IMR-90 (cell line): ENCODE results near the gene DIP2C. TPM values are rescaled to one million over a fixed set of nuclear protein-coding genes. Genes with fewer than 3 reads are reported as not detected.

ENCODE experiments used
- ATAC-seq: fragments of 200-7000 bp; cut with Tn5 transposase; 2 replicates; pipeline ENCODE4 v1.9.1; 2020; ENCODE audit warnings: low read depth, mild to moderate bottlenecking, moderate library complexity
- BruUV-seq: library from RNA; stranded (reverse); fragments of 400-500 nt; replicated peaks from 2 replicates; lab custom pipeline; 2021; lab: Mats Ljungman, UMichigan
- CTCF ChIA-PET: fragments of 300-600 bp; formaldehyde crosslinking; extraction: SDS; loops from one replicate; lab custom pipeline; 2021; ENCODE audit warnings: antibody characterized with exemption; lab: Yijun Ruan, JAX
- POLR2A ChIA-PET: fragments of 300-600 bp; sonication (Branson Sonifier 250); formaldehyde crosslinking; loops from one replicate; lab custom pipeline; 2022; ENCODE audit warnings: antibody characterized with exemption; ENCODE audit not compliant: unreplicated experiment; lab: Charles Lee
- DNase-seq: peaks from one replicate; pipeline ENCODE4 v3.0.0; 2013
- H2AFZ ChIP-seq: replicated peaks from 2 replicates; pipeline ENCODE3; 2013; ENCODE audit warnings: low read length, mild to moderate bottlenecking; ENCODE audit not compliant: poor library complexity
- H2AK5ac ChIP-seq: 2 replicates; pipeline ENCODE4 v1.6.1; 2013; ENCODE audit warnings: low read depth, low read length, inconsistent platforms
- H2AK9ac ChIP-seq: replicated peaks from 2 replicates; pipeline ENCODE3; 2013; ENCODE audit warnings: mild to moderate bottlenecking, low read depth, low read length, moderate library complexity; ENCODE audit not compliant: poor library complexity
- H2BK120ac ChIP-seq: 2 replicates; pipeline ENCODE4 v1.6.1; 2013; ENCODE audit warnings: low read depth, low read length, inconsistent platforms
- H2BK15ac ChIP-seq: 3 replicates; pipeline ENCODE4 v1.6.1; 2013; ENCODE audit warnings: low read depth, low read length, inconsistent platforms
- H2BK20ac ChIP-seq: 2 replicates; pipeline ENCODE4 v1.6.1; 2013; ENCODE audit warnings: low read depth, mild to moderate bottlenecking, inconsistent platforms, low read length, moderate library complexity
- H2BK5ac ChIP-seq: 2 replicates; pipeline ENCODE4 v1.6.1; 2013; ENCODE audit warnings: mild to moderate bottlenecking, low read depth, low read length, inconsistent platforms; ENCODE audit not compliant: poor library complexity, severe bottlenecking
- H3K14ac ChIP-seq: replicated peaks from 2 replicates; pipeline ENCODE4 v1.6.1; 2013; ENCODE audit warnings: low read depth, low read length, inconsistent platforms
- H3K18ac ChIP-seq: 2 replicates; pipeline ENCODE4 v1.6.1; 2013; ENCODE audit warnings: low read depth, low read length, control low read depth
- H3K23ac ChIP-seq: 2 replicates; pipeline ENCODE4 v1.6.1; 2013; ENCODE audit warnings: low read depth, low read length, inconsistent platforms
- H3K27ac ChIP-seq: 2 replicates; pipeline ENCODE4 v1.5.1; 2013; ENCODE audit warnings: mild to moderate bottlenecking, control low read depth, low read length; ENCODE audit not compliant: insufficient read depth
- H3K27me3 ChIP-seq: 2 replicates; pipeline ENCODE4 v1.6.1; 2013; ENCODE audit warnings: low read length; ENCODE audit not compliant: control insufficient read depth, insufficient read depth
- H3K36me3 ChIP-seq: 2 replicates; pipeline ENCODE4 v1.6.1; 2013; ENCODE audit warnings: low read length, mixed read lengths; ENCODE audit not compliant: control insufficient read depth, insufficient read depth
- H3K4ac ChIP-seq: 2 replicates; pipeline ENCODE4 v1.6.1; 2013; ENCODE audit warnings: low read depth, low read length, inconsistent platforms
- H3K4me1 ChIP-seq: 2 replicates; pipeline ENCODE4 v1.6.1; 2013; ENCODE audit warnings: low read length, mixed read lengths; ENCODE audit not compliant: control insufficient read depth, insufficient read depth
- H3K4me2 ChIP-seq: 2 replicates; pipeline ENCODE4 v1.6.1; 2013; ENCODE audit warnings: low read depth, mild to moderate bottlenecking, control low read depth, low read length, moderate library complexity
- H3K4me3 ChIP-seq: 2 replicates; pipeline ENCODE4 v1.5.1; 2013; ENCODE audit warnings: low read depth, mild to moderate bottlenecking, control low read depth, low read length, moderate library complexity; ENCODE audit not compliant: insufficient read depth
- H3K56ac ChIP-seq: 2 replicates; pipeline ENCODE4 v1.6.1; 2013; ENCODE audit warnings: low read length, inconsistent platforms; ENCODE audit not compliant: insufficient read depth; ENCODE audit errors: extremely low read depth
- H3K79me1 ChIP-seq, 2 experiments: 2 replicates each; pipeline ENCODE4 v1.6.1; 2013; ENCODE audit warnings: low read length in 2 of 2, inconsistent platforms in 1 of 2, low read depth in 1 of 2
- H3K9ac ChIP-seq: 2 replicates; pipeline ENCODE4 v1.6.1; 2013; ENCODE audit warnings: low read depth, low read length, control low read depth
- H3K9me1 ChIP-seq: 2 replicates; pipeline ENCODE4 v1.6.1; 2013; ENCODE audit warnings: low read length, inconsistent platforms; ENCODE audit not compliant: insufficient read depth
- H3K9me3 ChIP-seq: 2 replicates; pipeline ENCODE4 v1.6.1; 2013; ENCODE audit warnings: low read length; ENCODE audit not compliant: control insufficient read depth, insufficient read depth
- H4K20me1 ChIP-seq: 2 replicates; pipeline ENCODE4 v1.6.1; 2013; ENCODE audit warnings: low read length, inconsistent platforms; ENCODE audit not compliant: insufficient read depth
- H4K5ac ChIP-seq: 2 replicates; pipeline ENCODE4 v1.6.1; 2013; ENCODE audit warnings: mild to moderate bottlenecking, low read depth, low read length, control low read depth
- H4K8ac ChIP-seq, 2 experiments: 2 replicates each; pipeline ENCODE4 v1.6.1; 2013; ENCODE audit warnings: low read depth in 2 of 2, low read length in 2 of 2, control low read depth in 1 of 2, inconsistent platforms in 1 of 2
- H4K91ac ChIP-seq: 2 replicates; pipeline ENCODE4 v1.6.1; 2013; ENCODE audit warnings: low read depth, low read length, inconsistent platforms; ENCODE audit not compliant: insufficient read depth
- FOS ChIP-seq: fragments of 150-350 bp; IDR thresholded peaks from 2 replicates; pipeline ENCODE4 v1.6.1; 2016; ENCODE audit warnings: low read depth, low read length
- MXI1 ChIP-seq: IDR thresholded peaks from 2 replicates; pipeline ENCODE4 v1.6.1; 2012; ENCODE audit warnings: low read depth, mild to moderate bottlenecking, low read length, moderate library complexity, borderline replicate concordance
- RAD21 ChIP-seq: IDR thresholded peaks from 2 replicates; pipeline ENCODE4 v1.6.1; 2012; ENCODE audit warnings: low read length, improper control_type of control experiment
- WGBS, 2 experiments: methylation state at CpG; one replicate each; pipeline versions ENCODE4 v1.1.5 to v1.1.7; 2013; ENCODE audit warnings: missing lambda C conversion rate in 2 of 2; ENCODE audit not compliant: insufficient read length in 1 of 2; ENCODE audit errors: extremely low coverage in 2 of 2; 5-methylcytosine and 5-hydroxymethylcytosine counted together
- dilution Hi-C: fragments of 300-500 bp; cut with HindIII; formaldehyde crosslinking; loops from one replicate; pipeline ENCODE4 v1.14.3; 2018; ENCODE audit warnings: low sequenced_read_pairs; ENCODE audit not compliant: unreplicated experiment
- in situ Hi-C: fragments of 300-500 bp; cut with MboI; formaldehyde crosslinking; loops from 3 replicates; pipeline ENCODE4 v1.14.3; 2019; ENCODE audit warnings: low sequenced_read_pairs, inconsistent platforms, mixed read lengths
- intact Hi-C: fragments of 100-400 bp; cut with micrococcal nuclease; formaldehyde crosslinking; loops from 2 replicates; pipeline ENCODE4 v1.10.0; 2022
- polyA plus RNA-seq, 3 experiments: library from polyadenylated mRNA; depleted of rRNA; stranded (reverse); fragments of >200 nt; gene quantifications; 2 replicates each; pipeline ENCODE4 v1.2.3, GENCODE V29; 2012; ENCODE audit warnings: low replicate concordance in 1 of 3
- total RNA-seq: library from RNA; depleted of rRNA; stranded (reverse); fragments of >200 nt; gene quantifications from 2 replicates; pipeline ENCODE4 v1.2.3, GENCODE V29; 2012

The DIP2C gene
- total and polyA plus RNA-seq, 2 of the 4 experiments (the other 2 are of a cell fraction) = 8.6 to 17.3 TPM

GRCh38 chr10:387909-388660 is 301.4 kb downstream of the DIP2C start:
- Histone ChIP-seq H2AFZ (no peak overlapping the region), H3K4me1 (no peaks in the 10 kb centered on the region), H3K79me1 (peaks cover 8 to 21% of the 10 kb centered on the region in 2 experiments; a peak in 3 of 4 replicates), H3K56ac (no peak overlapping the region), H2BK15ac (no peak overlapping the region), H3K23ac (no peak overlapping the region), H4K5ac (no peak overlapping the region), H3K14ac (no peak overlapping the region), H3K4me2 (no peak overlapping the region), H2BK20ac (no peak overlapping the region), H2BK120ac (no peak overlapping the region), H3K9me1 (peaks cover 21% of the 10 kb centered on the region), H3K18ac (no peak overlapping the region), H4K8ac (no peak overlapping the region), H2AK5ac (no peak overlapping the region), H3K27me3 (no peaks in the 10 kb centered on the region), H3K36me3 (peaks cover 50% of the 10 kb centered on the region), H4K91ac (no peak overlapping the region), H3K9ac (no peak overlapping the region), H3K4me3 (no peak overlapping the region), H2BK5ac (no peak overlapping the region), H4K20me1 (peaks cover 7% of the 10 kb centered on the region; the same call in 1 of the 2 replicates), H3K4ac (no peak overlapping the region), H2AK9ac (no peak overlapping the region), H3K27ac (no peak overlapping the region), H3K9me3 (no peaks in the 10 kb centered on the region)
- CTCF ChIA-PET = no interaction called here
- ATAC-seq = no peak
- BruUV-seq = no TSS peak
- intact Hi-C loops (no loop called here), dilution Hi-C loops (no loop called here), in situ Hi-C loops (no loop called here)
- TF ChIP-seq MXI1 = no peak
- no peak for TF ChIP-seq RAD21
- TF ChIP-seq FOS = no peak
- DNase-seq = no peak
- POLR2A ChIA-PET = no interaction called here
- WGBS, 2 experiments = 81% methylated on average over 5 of the region's 16 CpGs; no CpG with 5 or more reads in 1 of the 2 experiments
